Cortex of kidney (tissue), 1 donor: ENCODE results near the gene CACNA1H.
"Not testable (repeated sequence)": the region's sequence is repeated elsewhere in the genome, so short reads cannot be mapped to it uniquely, and the experiment has no call there.

Experiments
- DNase-seq: peaks from one replicate; lab custom pipeline; 2025; lab: John Stamatoyannopoulos, UW

Gene CACNA1H

DNA sequence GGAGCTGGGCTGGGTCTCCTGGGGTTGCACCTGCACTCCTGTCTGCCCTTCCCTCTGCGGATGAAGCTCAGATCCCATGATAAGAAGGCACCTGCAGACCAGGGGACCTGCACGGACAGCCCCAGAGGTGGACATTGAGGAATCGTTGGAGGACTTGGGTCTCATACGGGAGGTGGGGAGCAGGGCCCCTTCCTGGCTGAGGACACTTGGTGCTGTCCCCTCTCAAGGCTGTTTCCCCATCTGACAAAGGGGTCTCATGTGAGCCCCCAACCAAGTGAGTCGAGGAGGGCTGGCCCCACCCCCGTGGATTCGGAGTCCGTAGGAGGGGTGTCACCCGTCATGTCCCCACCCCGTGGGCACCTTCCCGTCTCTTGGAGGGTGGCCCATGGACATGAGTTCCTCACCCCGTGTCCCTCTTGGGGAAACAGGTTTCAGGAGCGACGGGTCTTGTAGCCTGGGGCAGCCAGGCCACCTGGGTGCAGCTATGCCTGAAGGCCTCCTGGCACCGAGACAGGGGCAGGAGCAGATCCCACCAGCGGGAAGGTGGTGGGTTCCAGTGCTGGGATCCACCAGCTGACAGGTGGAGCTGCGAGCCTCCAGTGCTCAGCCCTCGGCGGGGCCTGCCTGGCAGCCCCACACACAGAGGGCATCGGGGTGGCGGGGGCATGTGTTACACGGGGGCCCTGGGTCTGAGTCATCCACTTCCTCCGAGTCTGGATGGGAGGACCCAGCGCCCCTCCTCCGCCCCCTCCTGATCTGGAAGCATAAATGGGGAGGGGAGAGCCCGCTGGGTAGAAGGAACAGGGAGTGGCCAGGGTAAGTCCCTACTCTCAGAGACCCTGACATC lies 102.6 kb downstream of the CACNA1H start, which contains the start of gene TPSD1:
Gene TPSD1 (plus strand): TSS at position 794 of the 847 bp plus-strand sequence. CDS start 212 bp downstream, outside the sequence.
- not testable (repeated sequence) for DNase-seq

DNA sequence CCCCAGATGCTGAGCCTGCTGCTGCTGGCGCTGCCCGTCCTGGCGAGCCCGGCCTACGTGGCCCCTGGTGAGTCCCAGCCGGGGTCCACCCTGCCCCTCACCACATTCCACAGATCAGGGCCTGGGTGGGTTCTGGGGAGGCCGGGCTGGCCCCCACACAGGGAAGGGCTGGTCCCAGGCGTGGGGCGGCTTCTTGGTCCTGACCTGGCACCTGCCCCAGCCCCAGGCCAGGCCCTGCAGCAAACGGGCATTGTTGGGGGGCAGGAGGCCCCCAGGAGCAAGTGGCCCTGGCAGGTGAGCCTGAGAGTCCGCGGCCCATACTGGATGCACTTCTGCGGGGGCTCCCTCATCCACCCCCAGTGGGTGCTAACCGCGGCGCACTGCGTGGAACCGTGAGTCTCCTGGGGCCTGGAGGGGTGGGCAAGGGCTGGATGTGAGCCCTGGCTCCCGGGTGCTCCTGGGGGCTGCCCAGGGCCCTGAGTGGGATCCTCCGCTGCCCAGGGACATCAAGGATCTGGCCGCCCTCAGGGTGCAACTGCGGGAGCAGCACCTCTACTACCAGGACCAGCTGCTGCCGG lies 103.5 kb downstream of the CACNA1H start:
- DNase-seq, result not testable (repeated sequence)

DNA sequence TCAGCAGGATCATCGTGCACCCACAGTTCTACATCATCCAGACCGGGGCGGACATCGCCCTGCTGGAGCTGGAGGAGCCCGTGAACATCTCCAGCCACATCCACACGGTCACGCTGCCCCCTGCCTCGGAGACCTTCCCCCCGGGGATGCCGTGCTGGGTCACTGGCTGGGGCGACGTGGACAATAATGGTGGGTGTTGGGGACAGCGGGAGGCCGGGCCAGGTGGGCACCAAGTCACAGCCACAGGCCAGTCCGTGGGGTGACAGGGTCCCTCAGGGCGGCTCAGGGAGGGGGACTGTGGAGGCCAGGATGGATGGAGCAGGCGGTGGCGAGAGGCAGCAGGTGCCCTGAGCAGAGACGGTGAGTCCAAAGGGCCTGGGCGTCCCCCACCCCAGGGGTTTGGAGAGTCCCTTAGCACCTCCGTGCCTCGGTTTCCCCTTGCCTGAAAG lies 104.0 kb downstream of the CACNA1H start:
- DNase-seq, result no peak

DNA sequence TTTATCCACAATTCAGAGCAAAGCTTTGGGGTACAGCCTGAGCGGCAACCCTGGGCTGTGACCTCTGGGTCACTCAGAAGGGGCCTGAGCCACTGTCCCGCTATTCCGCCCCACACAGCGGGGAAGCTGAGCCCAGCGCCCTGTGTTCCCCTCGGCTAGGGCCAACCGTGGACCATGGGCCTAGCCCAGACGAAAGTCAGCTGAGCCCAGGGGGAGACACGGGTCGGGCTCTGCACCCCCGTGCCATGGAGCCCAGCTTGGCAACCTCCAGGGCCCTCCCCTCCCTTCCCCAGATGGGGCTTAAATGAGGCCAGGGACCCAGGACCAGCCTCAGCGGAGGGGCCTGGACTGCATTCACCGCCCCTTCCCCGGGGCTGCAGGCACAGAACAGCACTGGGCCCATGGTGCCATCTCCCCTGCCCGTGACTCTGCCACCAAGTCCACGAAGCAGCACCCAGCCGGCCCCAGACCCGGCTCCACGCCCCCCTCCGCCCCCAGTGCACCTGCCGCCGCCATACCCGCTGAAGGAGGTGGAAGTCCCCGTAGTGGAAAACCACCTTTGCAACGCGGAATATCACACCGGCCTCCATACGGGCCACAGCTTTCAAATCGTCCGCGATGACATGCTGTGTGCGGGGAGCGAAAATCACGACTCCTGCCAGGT lies 104.8 kb downstream of the CACNA1H start:
- DNase-seq, result no peak

DNA sequence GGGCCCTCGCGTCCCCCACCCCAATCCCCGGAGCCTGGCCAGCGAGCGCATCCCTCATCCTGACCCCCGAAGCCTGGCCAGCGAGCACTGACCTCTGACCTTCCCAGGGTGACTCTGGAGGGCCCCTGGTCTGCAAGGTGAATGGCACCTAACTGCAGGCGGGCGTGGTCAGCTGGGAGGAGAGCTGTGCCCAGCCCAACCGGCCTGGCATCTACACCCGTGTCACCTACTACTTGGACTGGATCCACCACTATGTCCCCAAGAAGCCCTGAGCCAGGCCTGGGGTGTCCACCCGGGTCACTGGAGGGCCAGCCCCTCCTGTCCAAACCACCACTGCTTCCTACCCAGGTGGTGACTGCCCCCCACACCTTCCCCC lies 105.3 kb downstream of the CACNA1H start:
- no peak for DNase-seq

DNA sequence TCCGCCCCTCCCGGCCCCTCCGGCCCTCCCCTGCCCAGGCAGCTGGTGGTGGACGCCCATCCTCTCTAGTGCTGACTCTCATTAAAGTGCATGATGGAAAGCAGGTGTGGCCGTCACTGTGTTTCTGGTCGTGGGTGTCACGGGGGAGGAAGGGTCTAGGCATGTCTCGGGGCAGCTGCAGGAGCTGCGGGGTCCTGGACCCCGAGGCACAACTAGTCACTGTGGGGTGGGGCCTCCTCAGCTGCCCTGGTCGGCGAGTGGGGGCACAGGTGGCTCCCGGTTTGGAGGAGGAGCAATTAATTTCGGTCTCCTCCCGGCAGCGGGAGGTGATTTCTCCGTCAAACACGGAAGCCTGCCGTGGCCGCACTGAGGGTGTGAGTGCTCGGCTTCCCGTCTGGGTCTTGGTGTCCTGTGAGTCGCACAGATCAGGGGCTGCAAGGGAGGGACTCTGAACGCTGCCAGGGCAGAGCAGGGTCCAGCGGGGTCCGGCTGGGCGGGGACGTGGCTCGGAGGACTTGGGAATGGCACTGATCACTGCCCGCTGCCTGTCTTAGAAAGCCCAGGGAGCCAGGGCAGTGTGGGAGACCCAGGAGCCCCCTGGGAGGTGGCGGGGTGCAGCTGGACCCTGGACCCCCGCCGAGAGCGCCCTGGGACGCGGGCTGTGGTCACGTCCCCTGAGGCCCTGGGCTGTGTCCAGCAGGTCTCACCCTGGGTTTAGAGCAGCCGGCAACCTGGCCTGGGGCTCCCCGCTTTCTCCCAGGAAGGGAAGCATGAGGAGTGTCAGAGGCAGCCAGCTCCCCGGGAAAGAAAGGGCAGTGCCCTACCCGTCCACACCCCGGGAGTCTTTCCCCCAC lies 106.2 kb downstream of the CACNA1H start:
- no peak for DNase-seq

DNA sequence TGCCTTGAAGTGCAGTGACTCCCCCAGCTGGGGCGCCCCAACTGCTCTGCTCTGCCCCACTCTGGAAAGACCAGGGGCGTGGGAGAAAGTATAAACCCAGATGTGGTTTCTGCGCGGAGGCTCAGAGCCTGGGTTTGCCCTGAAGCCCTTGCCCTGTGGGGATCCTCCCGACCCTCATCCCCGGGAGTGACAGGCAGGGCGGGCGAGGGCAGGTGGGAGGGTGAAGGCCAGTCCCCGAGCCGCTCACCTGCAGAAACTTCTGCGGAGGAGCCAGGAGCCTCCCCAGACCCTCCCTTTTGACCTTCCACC lies 106.8 kb downstream of the CACNA1H start:
- DNase-seq, result no peak

DNA sequence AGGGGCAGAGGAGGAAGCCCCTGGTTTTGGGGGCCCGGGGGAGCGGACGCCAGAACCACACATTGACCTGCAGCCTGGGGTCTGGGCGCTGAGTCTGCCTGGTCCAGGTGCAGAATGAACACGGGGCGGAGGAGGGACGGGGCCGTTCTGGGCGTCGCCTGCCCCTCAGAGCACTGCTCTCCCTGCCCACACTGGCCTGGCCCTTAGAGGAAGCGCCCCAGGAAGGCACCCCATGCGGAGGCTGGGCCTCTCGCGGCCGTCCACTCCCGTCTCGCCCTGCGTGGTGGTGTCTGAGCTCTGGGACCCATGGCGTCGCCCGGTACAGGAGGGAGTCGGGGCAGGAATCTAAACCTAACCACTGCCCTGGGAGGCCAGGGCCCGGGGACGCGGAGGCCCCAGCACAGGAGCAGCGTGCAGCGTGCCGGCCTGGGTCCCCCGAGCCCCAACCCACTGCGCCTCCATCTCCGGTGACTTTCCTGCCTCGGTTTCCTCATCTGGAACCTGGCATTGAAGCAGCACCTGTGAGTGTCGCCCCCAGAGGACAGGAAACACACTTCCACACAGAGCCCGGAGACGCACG lies 107.3 kb downstream of the CACNA1H start:
- no peak for DNase-seq

DNA sequence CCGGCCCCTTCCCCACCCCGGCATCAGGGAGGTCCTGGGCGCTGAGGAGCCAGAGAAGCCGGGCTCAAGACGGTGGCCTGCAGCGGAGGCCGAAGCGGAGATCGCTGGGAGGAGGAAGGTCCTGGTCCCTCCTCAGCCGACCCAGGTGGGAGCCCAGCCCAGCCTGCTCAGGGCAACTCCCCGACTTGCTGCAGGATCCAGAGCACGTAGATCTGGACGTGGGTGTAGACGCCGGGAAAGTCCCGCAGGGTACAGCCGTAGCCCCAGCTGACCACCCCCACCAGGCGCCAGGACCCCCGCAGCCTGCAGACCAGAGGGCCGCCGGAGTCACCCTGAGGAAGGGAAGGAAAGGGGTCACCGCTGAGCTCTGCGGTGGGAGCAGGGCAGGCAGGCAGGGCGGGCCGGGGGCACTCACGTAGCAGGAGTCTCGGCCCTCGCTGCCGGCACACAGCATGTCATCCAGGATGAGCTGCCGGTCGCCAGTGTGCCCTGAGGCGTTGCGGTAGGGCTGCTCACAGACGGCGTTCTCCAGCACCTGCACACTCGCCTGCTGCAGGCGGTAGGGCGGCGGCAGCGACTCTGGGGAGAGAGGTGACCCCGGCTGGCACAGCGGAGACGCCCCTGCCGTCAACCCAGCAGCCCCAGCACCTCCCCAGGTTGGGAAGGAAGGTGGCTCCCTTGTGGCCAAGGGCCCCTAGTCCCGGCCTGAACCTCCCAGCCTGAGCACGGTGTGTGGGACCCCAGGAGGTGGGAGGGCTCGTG lies 108.4 kb downstream of the CACNA1H start:
- no peak for DNase-seq

DNA sequence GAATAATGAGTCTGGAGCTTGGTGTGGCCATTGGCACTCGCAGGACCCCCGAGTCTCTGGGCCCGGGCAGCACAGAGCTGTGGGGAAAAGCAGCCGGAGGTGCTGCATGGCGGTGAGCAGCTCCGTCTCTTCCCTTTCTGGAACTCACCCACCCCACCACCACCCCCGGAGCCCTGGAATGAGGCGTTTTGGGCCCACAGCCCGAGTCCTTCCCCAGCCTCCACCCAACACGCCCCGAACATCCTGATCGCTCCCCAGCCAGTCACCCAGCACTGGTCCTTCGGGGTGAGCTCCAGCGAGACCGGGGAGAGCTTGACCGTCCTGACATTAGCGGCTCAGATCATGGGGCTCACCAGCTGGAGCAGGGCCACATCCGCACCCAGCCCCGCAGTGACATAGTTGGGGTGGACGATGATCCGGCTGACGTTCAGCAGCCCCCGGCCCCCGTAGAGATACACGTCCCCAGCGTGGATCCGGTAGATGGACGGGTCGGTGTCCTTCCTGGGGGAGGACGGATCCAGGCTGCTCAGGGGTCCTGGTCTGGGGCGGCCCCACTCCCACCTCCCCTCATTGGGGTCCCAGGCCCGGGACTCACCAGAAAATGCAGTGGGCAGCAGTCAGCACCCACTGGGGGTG lies 109.4 kb downstream of the CACNA1H start:
- DNase-seq, result no peak

DNA sequence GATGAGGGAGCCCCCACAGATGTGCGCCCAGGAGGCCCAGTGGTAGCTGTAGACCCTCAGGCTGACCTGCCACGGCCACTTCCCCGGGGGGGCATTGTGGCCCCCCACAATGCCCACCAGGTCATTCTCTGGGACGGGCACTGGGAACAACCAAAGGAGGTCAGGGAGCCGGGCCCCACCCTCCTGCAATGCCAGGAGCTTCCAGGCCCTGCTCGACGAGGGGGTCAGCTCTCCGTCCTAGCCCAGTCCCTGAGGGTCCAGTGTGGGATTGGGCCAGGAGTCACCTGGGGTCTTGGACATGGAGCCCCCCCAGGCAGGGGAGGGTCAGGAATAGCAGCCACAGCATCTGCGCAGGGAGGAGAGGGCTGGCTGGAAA lies 109.9 kb downstream of the CACNA1H start:
- no peak for DNase-seq

DNA sequence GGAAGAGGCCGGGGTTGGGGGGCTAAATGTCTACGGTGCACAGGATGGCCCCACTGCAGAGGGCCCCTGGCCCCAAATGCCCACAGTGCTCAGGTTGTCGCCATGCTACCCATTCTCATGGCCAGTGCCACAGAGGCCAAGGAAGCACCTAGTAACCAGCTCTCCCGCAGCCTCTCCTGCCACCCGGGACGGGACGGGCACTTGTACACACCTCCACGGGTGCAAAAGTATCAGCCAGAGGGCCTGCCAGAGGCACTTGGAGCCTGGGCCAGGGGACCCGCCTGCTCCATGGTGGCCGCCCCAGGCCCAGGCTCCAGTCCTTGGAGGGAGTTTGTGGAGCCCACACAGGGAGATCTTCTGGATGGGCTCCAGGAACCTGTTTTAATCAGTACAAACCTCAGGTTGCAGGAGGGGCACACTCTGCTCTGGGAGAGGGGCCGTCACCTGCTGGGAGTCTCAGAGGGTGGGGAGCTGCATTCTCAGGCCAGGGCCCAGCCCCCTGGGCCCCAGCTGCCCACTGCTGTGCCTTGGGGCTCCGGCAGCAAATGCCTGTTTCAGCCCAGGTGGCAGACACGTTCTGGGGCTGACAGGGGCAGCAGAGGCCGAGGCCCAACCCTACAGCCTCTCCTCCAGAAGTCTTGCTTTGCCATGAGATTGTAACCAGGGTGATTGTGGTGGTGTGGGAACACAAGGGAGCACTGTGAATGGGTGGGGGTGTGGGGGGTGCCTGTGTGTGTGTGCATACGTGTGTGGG lies 110.9 kb downstream of the CACNA1H start:
- DNase-seq, result no peak

DNA sequence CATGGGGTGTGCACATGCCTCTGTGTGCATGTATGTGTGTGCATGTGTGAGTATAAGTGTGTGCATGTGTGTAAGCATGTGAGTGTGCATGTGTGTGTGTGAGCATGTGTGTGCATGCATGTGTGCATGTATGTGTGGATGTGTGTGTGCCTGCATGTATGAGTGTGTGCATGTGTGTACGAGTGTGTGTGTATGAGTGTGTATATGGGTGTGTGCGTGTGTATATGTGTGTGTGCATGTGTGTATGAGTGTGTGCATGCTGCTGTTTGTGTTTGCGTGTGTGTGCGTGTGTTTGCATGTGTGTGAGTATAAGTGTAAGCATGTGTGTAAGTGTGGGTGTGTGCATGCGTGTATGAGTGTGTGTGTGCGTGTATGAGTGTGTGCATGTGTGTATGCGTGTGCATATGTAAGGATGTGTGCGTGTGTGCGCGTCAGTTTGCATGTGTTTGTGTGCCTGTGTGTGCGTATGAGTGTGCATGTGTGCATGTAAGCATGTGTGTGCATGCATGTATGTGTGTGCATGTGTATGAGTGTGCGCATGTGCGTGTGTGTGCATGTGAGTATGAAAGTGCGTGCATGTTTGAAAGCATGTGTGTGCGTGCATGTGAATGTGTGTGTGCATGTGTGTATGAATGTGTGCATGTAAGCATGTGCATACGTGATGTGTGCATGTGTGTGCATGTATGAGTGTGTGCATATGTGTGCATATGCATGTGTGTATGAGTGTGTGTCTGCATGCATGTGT lies 111.6 kb downstream of the CACNA1H start:
- DNase-seq, result no peak

DNA sequence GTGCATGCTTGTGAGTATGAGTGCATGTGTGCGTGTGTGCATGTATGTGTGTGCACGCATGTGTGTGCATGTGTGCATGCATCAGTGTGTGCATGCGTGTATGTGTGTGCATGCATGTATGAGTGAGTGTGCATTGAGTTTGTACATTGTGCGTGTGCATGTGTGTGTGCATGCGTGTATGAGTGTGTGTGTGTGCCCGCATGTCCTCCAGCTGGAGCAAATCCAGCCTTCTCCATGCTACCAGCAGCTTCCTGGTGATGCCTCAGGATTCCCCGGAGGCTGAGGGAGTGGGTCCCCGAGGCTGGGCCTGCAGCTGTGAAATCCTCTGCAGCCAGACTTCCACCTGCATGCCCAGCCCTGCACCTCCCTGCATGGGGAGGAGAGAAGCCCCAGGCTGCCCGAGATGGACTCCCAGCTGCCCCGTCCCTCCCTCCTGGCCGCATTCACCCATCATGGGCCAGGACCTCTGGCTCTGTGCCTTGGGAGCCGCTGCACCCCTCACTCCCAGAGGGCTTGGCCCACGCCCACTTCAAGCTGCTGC lies 112.3 kb downstream of the CACNA1H start:
- DNase-seq, result no peak

DNA sequence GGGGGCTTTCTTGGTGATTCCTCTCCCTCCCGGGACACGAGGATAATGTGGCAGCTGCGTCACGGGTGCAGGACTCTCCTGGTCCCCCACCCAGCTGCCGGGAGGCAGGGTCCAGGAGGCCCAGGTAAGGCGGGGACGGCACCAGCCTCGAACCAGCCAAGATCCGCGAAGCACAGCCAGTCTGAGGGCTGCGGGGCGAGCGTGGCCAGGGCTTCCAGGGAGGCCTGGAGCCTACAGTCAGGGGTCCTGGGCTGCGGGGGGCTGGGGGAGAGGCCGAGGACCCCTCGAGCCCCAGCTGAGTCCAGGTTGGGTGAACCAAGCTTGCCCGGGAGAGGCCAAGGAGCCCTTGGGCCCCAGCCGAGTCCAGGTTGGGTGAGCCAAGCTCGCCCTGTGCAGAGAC lies 112.9 kb downstream of the CACNA1H start:
- no peak for DNase-seq

DNA sequence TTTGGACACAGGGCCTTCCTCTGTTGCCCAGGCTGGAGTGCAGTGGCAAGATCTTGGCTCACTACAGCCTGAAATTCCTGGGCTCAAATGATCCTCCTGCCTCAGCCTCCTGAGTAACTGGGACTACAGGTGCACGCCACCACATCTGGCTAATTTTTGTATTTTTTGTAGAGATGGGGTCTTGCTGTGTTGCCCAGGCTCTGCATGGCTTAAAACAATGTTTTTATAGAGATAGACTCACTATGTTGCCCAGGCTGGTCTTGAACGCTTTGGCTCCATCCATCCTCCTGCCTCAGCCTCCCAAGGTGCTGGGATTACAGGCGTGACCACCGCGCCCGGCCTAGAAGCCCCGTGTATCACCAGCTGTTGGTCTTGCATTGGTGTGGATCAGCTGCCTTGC lies 116.5 kb downstream of the CACNA1H start:
- DNase-seq, result not testable (repeated sequence)

DNA sequence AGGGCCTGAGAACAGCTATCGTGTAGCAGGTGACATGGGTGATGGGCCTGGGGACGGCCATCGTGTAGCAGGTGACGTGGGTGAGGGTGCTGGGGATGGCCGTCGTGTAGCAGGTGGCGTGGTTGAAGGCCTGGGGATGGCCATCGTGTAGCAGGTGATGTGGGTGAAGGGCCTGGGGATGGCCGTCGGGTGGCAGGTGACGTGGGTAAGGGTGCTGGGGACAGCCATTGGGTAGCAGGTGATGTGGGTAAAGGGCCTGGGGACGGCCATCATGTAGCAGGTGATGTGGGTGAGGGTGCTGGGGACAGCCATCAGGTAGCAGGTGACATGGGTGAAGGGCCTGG lies 118.4 kb downstream of the CACNA1H start:
- no peak for DNase-seq
